ENCODE data around the gene NAV2. TPM values are rescaled to one million over a fixed set of nuclear protein-coding genes. Genes with fewer than 3 reads are reported as not detected.
"Not testable (repeated sequence)": the region's sequence is repeated elsewhere in the genome, so short reads cannot be mapped to it uniquely, and the experiment has no call there.

Gene NAV2
- total and polyA plus RNA-seq, 10 donors: 0.46 to 11.6 (median 4.1) TPM

DNA sequence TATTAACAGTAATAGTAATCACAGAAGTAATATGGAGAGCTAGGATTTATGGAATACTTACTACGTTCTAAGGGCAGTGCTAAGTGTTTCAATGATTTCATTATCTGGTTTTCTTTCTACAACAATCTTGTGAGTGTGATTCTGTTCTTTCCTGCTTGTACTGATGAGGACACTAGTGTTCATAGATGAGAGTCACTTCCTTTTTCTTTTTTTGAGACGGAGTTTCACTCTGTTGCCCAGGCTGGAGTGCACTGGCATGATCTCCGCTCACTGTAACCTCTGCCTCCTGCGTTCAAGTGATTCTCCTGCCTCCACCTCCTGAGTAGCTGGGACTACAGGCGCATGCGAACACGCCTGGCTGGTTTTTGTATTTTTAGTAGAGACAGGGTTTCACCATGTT, 366.2 kb downstream of the NAV2 start:
- no peak overlapping the region for H3K4me3 ChIP-seq
- DNase-seq: no peak
- peaks cover 0 to 5% (median 0%) of the 10 kb centered on the region in 6 donors for H3K4me1 ChIP-seq
- H3K36me3 ChIP-seq: peaks cover 0 to 48% (median 0%) of the 10 kb centered on the region in 6 donors
- no peaks in the 10 kb centered on the region for H3K27me3 ChIP-seq (replicated peaks in 1 of 7)
- WGBS, 5 donors: 89 to 96% (median 93%) methylated on average over 7 of the region's 7 CpGs
- TF ChIP-seq, protein P1, sequence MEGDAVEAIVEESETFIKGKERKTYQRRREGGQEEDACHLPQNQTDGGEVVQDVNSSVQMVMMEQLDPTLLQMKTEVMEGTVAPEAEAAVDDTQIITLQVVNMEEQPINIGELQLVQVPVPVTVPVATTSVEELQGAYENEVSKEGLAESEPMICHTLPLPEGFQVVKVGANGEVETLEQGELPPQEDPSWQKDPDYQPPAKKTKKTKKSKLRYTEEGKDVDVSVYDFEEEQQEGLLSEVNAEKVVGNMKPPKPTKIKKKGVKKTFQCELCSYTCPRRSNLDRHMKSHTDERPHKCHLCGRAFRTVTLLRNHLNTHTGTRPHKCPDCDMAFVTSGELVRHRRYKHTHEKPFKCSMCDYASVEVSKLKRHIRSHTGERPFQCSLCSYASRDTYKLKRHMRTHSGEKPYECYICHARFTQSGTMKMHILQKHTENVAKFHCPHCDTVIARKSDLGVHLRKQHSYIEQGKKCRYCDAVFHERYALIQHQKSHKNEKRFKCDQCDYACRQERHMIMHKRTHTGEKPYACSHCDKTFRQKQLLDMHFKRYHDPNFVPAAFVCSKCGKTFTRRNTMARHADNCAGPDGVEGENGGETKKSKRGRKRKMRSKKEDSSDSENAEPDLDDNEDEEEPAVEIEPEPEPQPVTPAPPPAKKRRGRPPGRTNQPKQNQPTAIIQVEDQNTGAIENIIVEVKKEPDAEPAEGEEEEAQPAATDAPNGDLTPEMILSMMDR (IDR thresholded peaks at IDR 0.05 in 8 of 11, conservative IDR thresholded peaks at IDR 0.05 in 3 of 11): no peak
- TF ChIP-seq POLR2AphosphoS5 (IDR thresholded peaks at IDR 0.05) (no peak), POLR2A (IDR thresholded peaks at IDR 0.05) (no peak)
- intact Hi-C loops (cut with DNase I; ENCODE audit: low total_unique reads): no loop called here
- H3K27ac ChIP-seq: no peak overlapping the region
- no peaks in the 10 kb centered on the region for H3K9me3 ChIP-seq

DNA sequence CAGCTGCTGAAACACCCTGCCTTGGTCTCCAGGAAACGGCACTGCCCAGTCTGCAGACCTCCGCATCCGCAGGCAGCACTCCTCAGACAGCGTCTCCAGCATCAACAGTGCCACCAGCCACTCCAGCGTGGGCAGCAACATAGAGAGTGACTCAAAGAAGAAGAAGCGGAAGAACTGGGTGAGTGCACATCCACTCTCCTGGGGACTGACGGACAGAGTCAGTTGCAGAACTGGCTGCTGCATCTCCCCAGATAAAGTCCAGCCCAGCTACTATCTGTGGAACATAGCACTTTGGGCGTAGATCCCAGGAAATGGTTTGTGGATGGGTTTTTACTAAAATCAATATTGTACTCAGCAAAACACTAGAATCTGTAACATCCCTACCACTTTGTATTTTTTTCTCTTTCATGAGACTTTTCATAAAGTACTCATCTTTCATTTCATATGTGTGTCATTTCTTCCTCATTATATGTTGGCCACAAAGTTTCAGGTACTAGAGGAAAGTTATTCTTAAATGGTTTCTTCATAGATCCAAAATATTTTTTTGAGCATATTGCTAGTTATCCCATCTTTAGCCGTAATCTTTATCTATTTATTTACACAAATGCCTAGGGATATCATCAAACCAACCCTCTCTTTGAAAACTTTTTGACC, 367.5 kb downstream of the NAV2 start:
- H3K36me3 ChIP-seq: peaks cover 0 to 56% (median 0%) of the 10 kb centered on the region in 6 donors
- 62 to 72% (median 64%) methylated on average over 7 to 8 of the region's 9 CpGs for WGBS, 5 donors
- no peak overlapping the region for H3K27ac ChIP-seq
- no peak for TF ChIP-seq POLR2AphosphoS5 (IDR thresholded peaks at IDR 0.05)
- TF ChIP-seq, protein P1 (IDR thresholded peaks at IDR 0.05 in 8 of 11, conservative IDR thresholded peaks at IDR 0.05 in 3 of 11): no peak
- H3K9me3 ChIP-seq: no peaks in the 10 kb centered on the region
- H3K4me3 ChIP-seq: no peak overlapping the region
- DNase-seq: no peak
- H3K27me3 ChIP-seq (replicated peaks in 1 of 7): no peaks in the 10 kb centered on the region
- peaks cover 0 to 5% (median 0%) of the 10 kb centered on the region in 6 donors for H3K4me1 ChIP-seq
- intact Hi-C loops (cut with DNase I; ENCODE audit: low total_unique reads): no loop called here

DNA sequence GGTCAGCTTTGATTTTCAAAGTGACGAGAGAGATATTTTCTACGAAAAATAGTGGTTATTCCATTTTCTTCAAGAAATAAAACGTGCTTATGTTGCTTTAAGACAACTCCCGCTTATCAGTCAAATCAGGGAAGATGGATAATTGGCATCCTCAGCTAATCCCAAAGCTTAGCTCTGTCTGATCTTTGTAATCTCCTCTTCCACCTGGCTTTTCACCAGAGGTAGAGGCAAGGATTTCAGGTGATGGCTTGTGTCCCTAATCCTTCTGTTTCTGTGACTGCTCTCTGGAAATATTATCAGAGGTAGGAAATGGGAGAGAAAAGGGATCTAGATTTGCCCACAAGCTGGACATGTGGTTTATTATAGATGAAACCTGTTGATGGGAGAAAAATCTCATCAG, 368.7 kb downstream of the NAV2 start:
- Histone ChIP-seq H3K4me1 (peaks cover 0 to 5% (median 0%) of the 10 kb centered on the region in 6 donors), H3K27me3 (replicated peaks in 1 of 7) (no peaks in the 10 kb centered on the region), H3K36me3 (peaks cover 0 to 56% (median 0%) of the 10 kb centered on the region in 6 donors), H3K9me3 (no peaks in the 10 kb centered on the region), H3K4me3 (no peak overlapping the region), H3K27ac (no peak overlapping the region)
- intact Hi-C loops (cut with DNase I; ENCODE audit: low total_unique reads): no loop called here
- TF ChIP-seq POLR2A (IDR thresholded peaks at IDR 0.05) (no peak), POLR2AphosphoS5 (IDR thresholded peaks at IDR 0.05) (no peak)
- TF ChIP-seq, protein P1 (IDR thresholded peaks at IDR 0.05 in 8 of 11, conservative IDR thresholded peaks at IDR 0.05 in 3 of 11): no peak
- 89 to 94% (median 93%) methylated on average over 4 of the region's 4 CpGs for WGBS, 5 donors
- DNase-seq: no peak

DNA sequence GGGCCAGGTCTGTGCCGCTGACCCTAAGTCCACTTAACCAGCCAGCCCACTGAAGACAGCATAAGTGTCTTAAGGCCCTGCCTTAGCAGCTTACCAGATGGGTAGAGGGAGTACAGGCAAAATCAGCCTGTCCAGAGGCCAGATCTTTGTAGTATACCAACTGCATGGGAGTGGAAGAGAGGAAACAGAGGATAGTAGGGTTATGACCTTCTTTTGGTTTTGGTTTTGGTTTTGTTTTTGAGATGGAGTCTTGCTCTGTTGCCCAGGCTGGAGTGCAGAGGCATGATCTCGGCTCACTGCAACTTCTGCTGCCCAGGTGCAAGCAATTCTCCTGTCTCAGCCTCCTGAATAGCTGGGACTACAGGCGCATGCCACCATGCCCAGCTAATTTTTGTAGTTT, 371.2 kb downstream of the NAV2 start:
- H3K4me3 ChIP-seq; DNase-seq; intact Hi-C loops (cut with DNase I; ENCODE audit: low total_unique reads); H3K27ac ChIP-seq; H3K4me1 ChIP-seq; H3K27me3 ChIP-seq (replicated peaks in 1 of 7); H3K9me3 ChIP-seq: not testable (repeated sequence)
- 70 to 87% (median 82%) methylated on average over 3 of the region's 3 CpGs for WGBS, 5 donors
- H3K36me3 ChIP-seq: peaks cover 0 to 58% (median 0%) of the 10 kb centered on the region in 6 donors
